Activated CD8-positive, alpha-beta memory T cell treated with anti-CD3 and anti-CD28 coated beads for 48 hours (primary cell): ENCODE results near the gene CLRN3.

Source experiments
- DNase-seq, 3 experiments: peaks; one replicate each; pipeline ENCODE4 v3.0.0-alpha.2; 2020; ENCODE audit warnings: low read depth in 2 of 3, low spot score in 2 of 3

The CLRN3 gene

GRCh38 chr10:127919418-127920271 lies 26.9 kb upstream of the CLRN3 start:
- no peak for DNase-seq

GRCh38 chr10:127918572-127918971 lies 25.8 kb upstream of the CLRN3 start:
- no peak for DNase-seq

DNA sequence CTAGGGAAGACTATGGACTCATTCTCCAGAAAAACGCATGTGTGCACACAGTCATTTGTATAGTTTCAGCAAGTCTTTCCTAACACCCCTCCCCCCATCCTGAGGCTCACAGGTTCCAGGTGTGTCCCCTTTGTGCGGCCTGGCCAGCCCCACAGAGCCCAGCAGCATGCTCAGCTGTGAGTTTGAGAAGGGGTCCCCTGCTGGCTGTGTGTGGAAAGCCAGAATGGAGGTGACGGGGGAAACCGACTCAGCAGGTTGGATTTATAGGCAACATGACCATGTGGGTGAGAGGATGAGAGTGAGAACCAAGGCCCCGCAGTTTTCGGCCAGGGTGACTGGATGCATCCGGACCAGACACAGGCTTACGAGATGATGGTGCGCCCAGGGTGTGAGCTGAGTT lies 24.1 kb upstream of the CLRN3 start:
- DNase-seq, result no peak

DNA sequence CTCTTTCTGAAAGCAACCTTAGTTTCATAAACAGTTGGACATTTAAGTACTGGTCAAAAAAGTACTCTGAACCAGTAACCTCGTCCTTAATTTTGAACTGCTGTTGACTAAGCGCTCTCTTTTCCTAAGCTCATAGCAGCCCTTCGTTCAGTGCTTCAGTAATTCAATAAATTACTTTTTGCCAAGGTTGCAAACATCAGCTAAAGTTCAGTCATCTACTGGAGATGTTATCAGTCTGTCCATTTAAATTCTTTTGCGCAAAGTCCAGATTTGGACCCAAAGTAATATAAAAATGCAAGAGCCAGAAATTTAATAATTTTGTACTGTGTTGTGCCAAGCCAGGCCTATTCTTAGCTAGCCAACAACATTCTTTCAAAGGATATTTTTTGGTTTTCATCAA lies 22.6 kb upstream of the CLRN3 start:
- no peak for DNase-seq

DNA sequence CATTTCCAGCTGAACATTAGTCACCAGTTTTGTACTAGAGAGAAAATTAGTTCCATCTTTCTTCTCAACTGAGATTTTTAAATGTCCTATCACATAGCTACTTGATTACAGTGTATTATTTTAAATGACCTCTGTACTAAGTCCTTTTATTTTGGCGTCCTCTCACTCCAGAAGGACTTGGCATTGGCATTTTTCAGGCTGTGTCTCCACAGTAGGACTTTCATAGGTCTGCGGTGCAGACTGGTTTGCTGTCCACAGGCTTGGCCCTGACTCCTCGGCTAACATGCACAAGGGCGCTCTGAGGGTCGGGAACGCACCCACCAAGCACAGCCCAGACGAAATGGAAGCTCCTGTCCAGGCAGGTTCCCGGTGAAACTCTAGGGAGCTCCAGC lies 20.6 kb upstream of the CLRN3 start:
- no peak for DNase-seq

DNA sequence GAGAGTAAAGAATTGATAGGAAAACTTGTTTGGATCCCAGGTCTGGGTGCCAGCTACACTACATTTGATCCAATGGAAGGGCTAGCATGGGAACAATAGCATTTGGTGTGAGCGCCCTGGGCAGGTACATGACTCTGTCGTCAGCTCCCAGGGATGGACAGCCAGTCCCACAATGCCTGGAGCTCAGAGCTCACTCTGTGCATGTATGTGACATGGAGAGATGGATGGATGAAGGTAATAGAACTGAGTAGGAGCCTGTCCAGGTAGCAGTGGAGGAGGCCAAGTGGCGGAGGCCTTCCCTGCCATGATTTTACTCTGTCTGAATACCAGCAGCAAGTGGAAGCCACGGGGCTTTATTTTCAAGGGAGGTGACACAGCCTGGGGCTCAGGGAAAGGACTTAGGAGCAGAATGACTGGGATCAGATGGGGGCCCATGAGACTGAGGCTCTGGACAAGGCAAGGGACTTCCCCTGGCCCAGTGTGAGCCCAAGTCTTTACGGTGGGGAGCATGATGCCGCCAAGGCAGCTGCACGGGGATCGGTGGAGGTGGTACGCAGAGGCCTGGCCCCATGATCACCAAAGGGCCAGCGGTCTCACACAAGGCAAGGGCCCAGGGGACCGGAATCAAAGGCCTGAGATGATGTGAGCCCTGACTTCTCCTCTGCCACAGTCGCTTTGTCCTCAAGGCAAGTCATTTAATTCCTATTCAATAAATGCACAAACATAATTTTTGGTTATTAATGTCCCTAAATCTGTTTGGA lies 20.0 kb upstream of the CLRN3 start:
- DNase-seq, result no peak

DNA sequence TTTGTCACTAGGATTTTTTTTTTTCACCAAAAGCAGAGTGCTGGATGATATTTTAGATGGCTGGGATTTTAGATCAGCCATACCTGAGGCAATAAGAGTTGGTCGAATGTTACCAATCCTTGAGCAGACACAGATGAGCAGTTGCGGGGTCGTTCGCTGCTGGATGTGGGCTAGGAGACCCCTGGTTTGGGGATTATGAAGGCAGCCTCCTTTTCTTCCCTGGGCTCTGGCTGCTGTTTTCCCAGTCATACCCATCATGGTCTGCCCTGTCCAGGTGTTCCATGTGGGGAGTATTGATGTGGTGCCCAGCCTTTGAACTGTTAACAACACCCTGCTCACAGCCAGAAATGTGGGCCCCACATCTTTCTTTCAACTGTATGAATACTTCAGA lies 19.1 kb upstream of the CLRN3 start:
- DNase-seq, result no peak

DNA sequence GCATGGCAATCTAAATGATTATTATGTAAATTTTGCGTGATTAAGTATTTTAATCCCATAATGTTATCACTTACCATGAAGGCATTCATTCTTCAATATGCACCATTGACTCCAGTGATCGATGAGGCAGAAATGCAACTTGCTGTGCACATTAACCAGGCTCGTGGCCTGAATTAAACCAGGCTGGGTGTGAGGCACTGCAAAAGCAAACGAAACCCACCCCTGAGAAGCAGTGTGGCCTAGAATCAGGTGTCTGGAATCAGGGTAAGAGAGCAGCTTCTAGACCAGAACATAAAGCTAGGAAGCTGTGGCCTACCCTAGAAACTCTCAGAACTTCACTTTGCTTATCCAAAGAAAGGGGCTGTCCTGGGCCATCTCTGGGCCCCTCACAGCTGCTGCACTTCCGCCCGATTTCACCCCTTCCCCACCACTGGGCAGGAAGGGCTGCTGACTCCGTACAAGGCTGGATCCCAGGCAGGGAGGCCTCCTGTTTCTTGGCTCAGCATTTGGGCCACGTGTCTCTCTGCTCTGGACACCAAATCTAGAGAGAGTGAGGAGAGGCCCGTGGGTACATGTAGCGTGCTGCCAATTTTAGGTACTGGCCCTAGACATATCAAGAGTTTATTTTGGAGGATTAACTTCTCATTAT lies 18.6 kb upstream of the CLRN3 start:
- DNase-seq, result no peak

- DNase-seq, result no peak
Measured at GRCh38 chr10:127910464-127910770, 17.7 kb upstream of the CLRN3 start.

DNA sequence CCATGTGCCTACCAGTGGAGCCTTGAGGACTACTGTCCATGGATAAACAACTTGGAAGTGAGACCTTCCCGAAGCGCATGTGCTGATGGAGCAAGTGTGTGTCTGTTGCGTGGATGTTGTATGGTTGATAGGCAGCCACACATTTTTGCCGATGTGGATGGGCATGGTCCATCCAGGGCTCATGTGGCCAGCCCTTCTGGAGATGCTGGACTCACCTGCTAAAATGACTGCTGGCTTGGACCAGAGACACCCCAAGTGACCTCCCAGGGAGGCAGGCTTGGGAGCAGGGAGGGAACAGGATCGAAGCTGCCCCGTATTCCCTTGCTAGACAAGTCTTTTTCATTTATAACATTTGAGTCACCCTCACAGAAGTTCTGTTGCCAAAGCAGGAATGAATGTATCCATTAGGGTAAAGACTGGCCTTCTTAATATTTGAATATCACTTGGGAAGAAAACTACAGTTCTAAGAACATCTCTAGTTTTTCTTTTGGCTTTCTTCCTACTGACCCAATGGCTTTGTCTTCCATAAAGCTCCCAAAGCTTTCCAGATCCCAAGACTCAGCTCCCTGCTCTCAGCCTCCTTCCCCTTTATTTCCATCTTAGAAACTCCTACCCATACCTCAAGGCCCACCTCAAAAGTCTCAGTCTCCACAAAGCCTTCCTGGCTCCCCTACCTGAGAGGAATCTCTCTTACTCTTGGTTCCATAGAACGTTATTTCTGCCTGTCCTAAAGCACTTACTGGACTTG lies 17.1 kb upstream of the CLRN3 start:
- DNase-seq, result no peak

DNA sequence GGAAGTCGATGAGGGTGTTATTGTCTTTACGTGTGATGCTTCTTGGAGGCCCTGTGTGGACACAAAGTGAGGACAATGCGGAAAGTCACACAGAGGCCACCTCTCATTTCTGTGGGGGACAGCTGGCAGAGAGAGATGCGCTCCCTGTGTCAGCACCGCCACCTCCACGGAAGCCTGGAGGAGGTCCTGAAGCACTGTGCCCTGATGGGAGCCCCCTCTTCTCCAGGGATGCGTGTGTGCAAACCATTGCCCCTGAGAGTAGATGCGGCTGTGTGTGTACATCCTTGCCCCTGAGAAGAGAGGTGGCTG lies 16.2 kb upstream of the CLRN3 start:
- DNase-seq, result no peak

DNA sequence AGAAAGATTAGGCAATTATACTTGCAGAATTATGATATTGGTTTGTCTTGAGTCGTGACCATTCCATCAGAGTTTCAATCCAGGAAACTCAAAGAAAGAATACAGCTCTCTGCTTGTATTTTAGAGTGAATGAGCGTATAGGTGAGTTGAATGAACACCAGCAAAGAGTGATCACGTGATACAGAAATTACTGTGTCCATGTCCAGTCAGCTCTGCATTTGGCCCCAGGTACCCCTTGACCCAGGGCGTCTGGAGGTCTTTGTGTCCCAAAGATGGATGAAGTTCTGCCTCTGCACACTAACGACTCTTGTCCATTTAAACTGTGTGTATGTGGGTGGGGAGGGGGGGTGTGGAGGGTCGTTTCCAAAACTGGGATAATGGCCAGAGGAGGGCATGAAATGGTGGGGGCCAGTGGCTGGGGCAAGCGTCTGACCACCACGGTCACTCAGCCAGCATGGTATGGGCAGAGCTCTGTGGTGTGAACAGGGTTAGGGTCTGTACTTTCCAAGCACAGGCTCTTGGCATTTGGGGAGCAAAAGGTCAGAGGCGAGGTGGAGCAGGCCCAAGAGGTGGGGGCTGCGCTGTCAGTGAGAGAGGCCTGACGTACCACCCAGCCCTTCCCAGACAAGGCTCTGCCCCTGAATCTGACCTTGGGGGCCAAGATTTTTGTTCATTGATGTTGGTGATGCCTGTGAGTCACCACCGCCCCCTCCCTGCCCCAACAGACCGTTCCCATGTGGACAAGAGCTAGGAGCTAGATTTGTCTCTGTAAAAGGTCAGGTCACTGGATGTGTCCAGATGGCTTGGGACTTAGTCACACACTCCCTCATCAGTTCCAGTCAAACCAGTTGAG lies 15.6 kb upstream of the CLRN3 start:
- DNase-seq, result no peak

DNA sequence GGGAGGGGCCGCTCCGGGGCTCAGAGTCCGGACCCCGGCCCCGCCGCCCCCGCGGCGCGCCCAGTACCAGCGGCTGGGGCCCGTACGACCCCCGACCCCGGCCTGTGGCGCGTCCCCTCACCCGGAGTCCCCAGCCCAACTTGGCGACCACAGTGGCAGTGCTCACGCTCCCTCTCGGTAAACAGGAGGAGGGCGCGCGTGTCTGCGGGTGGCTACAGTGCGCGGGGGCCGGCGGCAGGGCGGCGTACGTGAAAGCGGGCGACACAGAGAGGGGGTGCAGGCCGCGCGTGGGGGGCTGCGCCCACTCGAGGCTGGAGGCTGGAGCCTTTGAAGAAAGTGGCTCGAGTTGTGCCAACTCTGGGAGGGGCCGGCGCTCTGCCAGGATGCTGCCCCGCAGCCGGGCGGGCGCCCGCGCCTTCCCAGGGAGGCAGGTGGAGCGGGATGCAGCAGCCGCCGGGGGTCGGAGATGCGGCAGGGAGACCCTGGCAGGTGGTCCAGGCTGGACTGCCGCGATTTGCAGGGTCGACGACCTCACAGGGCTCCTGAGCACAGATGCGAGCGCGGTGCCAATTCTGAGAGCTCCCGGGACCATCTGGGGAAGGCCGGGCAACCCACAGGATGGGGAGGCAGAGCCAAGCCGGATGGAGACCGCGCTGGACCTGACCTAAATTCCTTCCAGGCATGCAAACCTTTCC lies 14.8 kb upstream of the CLRN3 start:
- no peak for DNase-seq

GRCh38 chr10:127906548-127907377 lies 14.0 kb upstream of the CLRN3 start, which contains the start of gene PTPRE:
Gene PTPRE, plus strand, starts transcription at chr10:127907103. Its CDS starts 133,779 bp downstream, at chr10:128040882.
- peak; percentile 51 to 59 (median 59) for DNase-seq

GRCh38 chr10:127905848-127906261 lies 13.1 kb upstream of the CLRN3 start:
- DNase-seq, result no peak

- no peak for DNase-seq
Measured at GRCh38 chr10:127905001-127905847, 12.5 kb upstream of the CLRN3 start.

- DNase-seq, result no peak
Measured at GRCh38 chr10:127904311-127905000, 11.7 kb upstream of the CLRN3 start.

DNA sequence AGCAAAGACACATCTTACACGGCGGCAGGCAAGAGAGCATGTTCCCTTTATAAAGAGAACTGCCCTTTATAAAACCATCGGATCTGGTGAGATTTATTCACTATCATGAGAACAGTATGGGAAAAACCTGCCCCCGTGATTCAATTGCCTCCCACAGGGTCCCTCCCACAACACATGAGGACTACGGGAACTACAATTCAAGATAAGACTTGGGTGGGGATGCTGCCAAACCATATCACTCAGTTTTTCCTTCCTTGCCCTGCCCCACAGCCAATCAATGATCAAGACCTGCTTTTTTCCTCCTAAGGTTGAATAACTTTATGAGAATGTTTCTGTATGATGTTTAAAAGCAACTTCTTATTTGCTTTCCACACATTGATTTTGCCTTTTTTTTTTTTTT lies 11.0 kb upstream of the CLRN3 start:
- DNase-seq, result no peak
